Caco-2 (cell line): ENCODE measurements around the gene CYB5RL. TPM values are rescaled to one million over a fixed set of nuclear protein-coding genes. Genes with fewer than 3 reads are reported as not detected.

ENCODE experiments used
- Bru-seq: library from RNA; stranded (reverse); fragments of 400-500 nt; gene quantifications from one replicate; lab custom pipeline; 2021; lab: Mats Ljungman, UMichigan
- BruChase-seq, 2 experiments: library from RNA; stranded (reverse); fragments of 400-500 nt; gene quantifications; one replicate each; lab custom pipeline; 2021; lab: Mats Ljungman, UMichigan
- BruUV-seq: library from RNA; stranded (reverse); fragments of 400-500 nt; replicated peaks from 2 replicates; lab custom pipeline; 2021; lab: Mats Ljungman, UMichigan
- CTCF ChIA-PET: fragments of 300-600 bp; sonication (Branson Sonifier 250); formaldehyde crosslinking; loops from one replicate; lab custom pipeline; 2022; ENCODE audit warnings: antibody characterized with exemption; lab: Charles Lee
- POLR2A ChIA-PET: fragments of 300-600 bp; sonication (Branson Sonifier 250); formaldehyde crosslinking; loops from one replicate; lab custom pipeline; 2022; ENCODE audit warnings: antibody characterized with exemption; lab: Charles Lee
- DNase-seq, 2 experiments: peaks; one replicate each; pipeline versions ENCODE4 v3.0.0 to v3.0.0-alpha.2; 2020 to 2022
- H3K27me3 ChIP-seq: replicated peaks from 2 replicates; pipeline ENCODE4 v1.6.0; 2011; ENCODE audit warnings: low read length; ENCODE audit not compliant: control insufficient read depth, insufficient read depth
- H3K36me3 ChIP-seq: 2 replicates; pipeline ENCODE4 v1.5.1; 2011; ENCODE audit warnings: low read length; ENCODE audit not compliant: control insufficient read depth, insufficient read depth
- H3K4me1 ChIP-seq: fragments of 250-450 bp; sonication (Bioruptor Pico); 2 replicates; pipeline ENCODE4 v1.5.1; 2020; ENCODE audit warnings: mild to moderate bottlenecking
- H3K4me3 ChIP-seq: 2 replicates; pipeline ENCODE4 v1.5.1; 2011; ENCODE audit warnings: low read depth, mild to moderate bottlenecking, control low read depth, low read length
- H3K9me3 ChIP-seq: fragments of 250-450 bp; sonication (Bioruptor Pico); 2 replicates; pipeline ENCODE4 v1.5.1; 2020; ENCODE audit warnings: mild to moderate bottlenecking, moderate library complexity
- H3K27ac Mint-ChIP-seq: one replicate; pipeline ENCODE4 v1.8.0; 2022; ENCODE audit warnings: mixed read lengths; ENCODE audit not compliant: unreplicated experiment
- H3K27me3 Mint-ChIP-seq: one replicate; pipeline ENCODE4 v1.8.0; 2022; ENCODE audit warnings: mixed read lengths; ENCODE audit not compliant: insufficient read depth, unreplicated experiment
- H3K36me3 Mint-ChIP-seq: one replicate; pipeline ENCODE4 v1.8.0; 2022; ENCODE audit warnings: mild to moderate bottlenecking, mixed read lengths; ENCODE audit not compliant: insufficient read depth, unreplicated experiment
- H3K4me1 Mint-ChIP-seq: one replicate; pipeline ENCODE4 v1.8.0; 2022; ENCODE audit warnings: low read depth, mixed read lengths; ENCODE audit not compliant: unreplicated experiment
- H3K4me3 Mint-ChIP-seq: one replicate; pipeline ENCODE4 v1.8.0; 2022; ENCODE audit warnings: mild to moderate bottlenecking, moderate library complexity, mixed read lengths; ENCODE audit not compliant: unreplicated experiment
- H3K9me3 Mint-ChIP-seq: one replicate; pipeline ENCODE4 v1.8.0; 2022; ENCODE audit warnings: mixed read lengths; ENCODE audit not compliant: unreplicated experiment
- intact Hi-C: fragments of 100-400 bp; cut with micrococcal nuclease; formaldehyde crosslinking; loops from one replicate; pipeline ENCODE4 v1.10.0; 2022; ENCODE audit not compliant: unreplicated experiment
- long read RNA-seq: library from polyadenylated mRNA; stranded (forward); transcript quantifications from one replicate; pipeline ENCODE4 v2.0.0, GENCODE V29; 2022
- total RNA-seq: library from RNA; stranded (reverse); gene quantifications from 2 replicates; pipeline ENCODE4 v1.2.3, GENCODE V29; 2022
- TF ChIP-seq, protein P1 (sequence below), 2 experiments: fragments of 200-600 bp in 1 of 2; IDR thresholded peaks; 1 replicate in 1 of 2; 2 replicates in 1 of 2; pipeline versions ENCODE4 v1.5.1 to v1.8.0; 2011 to 2022; ENCODE audit warnings: antibody characterized with exemption in 1 of 2, control low read depth in 1 of 2, inconsistent platforms in 1 of 2, low read depth in 1 of 2, low read length in 1 of 2, mild to moderate bottlenecking in 1 of 2, moderate library complexity in 1 of 2; ENCODE audit not compliant: insufficient read depth in 1 of 2, severe bottlenecking in 1 of 2, unreplicated experiment in 1 of 2

The CYB5RL gene, protein sequence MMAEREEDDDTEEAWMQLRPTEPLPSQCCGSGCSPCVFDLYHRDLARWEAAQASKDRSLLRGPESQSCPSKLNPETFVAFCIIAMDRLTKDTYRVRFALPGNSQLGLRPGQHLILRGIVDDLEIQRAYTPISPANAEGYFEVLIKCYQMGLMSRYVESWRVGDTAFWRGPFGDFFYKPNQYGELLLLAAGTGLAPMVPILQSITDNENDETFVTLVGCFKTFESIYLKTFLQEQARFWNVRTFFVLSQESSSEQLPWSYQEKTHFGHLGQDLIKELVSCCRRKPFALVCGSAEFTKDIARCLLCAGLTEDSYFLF
- total RNA-seq (10.0 and 10.8 TPM in 2 replicates), Bru-seq, nascent RNA (percentile 50 among the genes with signal in this experiment), BruChase-seq, experiment 1, labeled RNA remaining after a 2-hour chase (percentile 66 among the genes with signal in this experiment), BruChase-seq, experiment 2, labeled RNA remaining after a 6-hour chase (percentile 80 among the genes with signal in this experiment)
- long read RNA-seq, partial matches to known transcripts: 5 of 16 reads
- long read RNA-seq, other reads (novel, unspliced or antisense): 9 of 16 reads

DNA sequence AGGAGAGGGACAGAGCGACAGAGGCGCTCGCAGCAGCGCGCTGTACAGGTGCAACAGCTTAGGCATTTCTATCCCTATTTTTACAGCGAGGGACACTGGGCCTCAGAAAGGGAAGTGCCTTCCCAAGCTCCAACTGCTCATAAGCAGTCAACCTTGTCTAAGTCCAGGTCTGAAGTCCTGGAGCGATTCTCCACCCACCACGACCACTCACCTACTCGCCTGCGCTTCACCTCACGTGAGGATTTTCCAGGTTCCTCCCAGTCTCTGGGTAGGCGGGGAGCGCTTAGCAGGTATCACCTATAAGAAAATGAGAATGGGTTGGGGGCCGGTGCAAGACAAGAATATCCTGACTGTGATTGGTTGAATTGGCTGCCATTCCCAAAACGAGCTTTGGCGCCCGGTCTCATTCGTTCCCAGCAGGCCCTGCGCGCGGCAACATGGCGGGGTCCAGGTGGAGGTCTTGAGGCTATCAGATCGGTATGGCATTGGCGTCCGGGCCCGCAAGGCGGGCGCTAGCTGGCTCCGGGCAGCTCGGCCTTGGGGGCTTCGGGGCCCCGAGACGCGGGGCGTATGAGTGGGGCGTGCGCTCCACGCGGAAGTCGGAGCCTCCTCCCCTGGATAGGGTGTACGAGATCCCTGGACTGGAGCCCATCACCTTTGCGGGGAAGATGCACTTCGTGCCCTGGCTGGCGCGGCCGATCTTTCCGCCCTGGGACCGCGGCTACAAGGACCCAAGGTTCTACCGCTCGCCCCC lies at the start of gene CYB5RL, which contains the start of gene MRPL37:
Gene CYB5RL (minus strand): TSS at position 266 of the 754 bp plus-strand sequence. CDS start 4,414 bp downstream, outside the sequence.
Gene MRPL37 (plus strand): TSS at position 403 of the 754 bp plus-strand sequence. CDS start 77 bp downstream, at position 480.
- H3K27ac Mint-ChIP-seq: peak within 1 kb of the TSS; percentile 80
- Histone ChIP-seq H3K9me3 (no peaks in the 10 kb centered on the region), H3K4me1 (0 out of 2 replicates have a peak, but pooled peaks cover 3% of the 10 kb centered on the region), H3K4me3 (peak within 1 kb of the TSS; percentile 78), H3K27me3 (no peaks in the 10 kb centered on the region), H3K36me3 (no peaks in the 10 kb centered on the region)
- BruUV-seq: no TSS peak
- peaks cover 8% of the 10 kb centered on the region for H3K4me1 Mint-ChIP-seq
- H3K9me3 Mint-ChIP-seq: no peaks in the 10 kb centered on the region
- H3K4me3 Mint-ChIP-seq: peak within 1 kb of the TSS; percentile 90
- no peaks in the 10 kb centered on the region for H3K27me3 Mint-ChIP-seq
- ChIA-PET CTCF (interaction anchor here (0.8 to 1.4 kb wide), 3 partner anchors 79 to 600 kb away, joined by 3 to 8 read pairs (median 3); no protein-coding TSS in a partner anchor), POLR2A (interaction anchor here (0.6 to 1.0 kb wide), 4 partner anchors 63 to 300 kb away, joined by 3 to 6 read pairs (median 4); partner anchors contain the start of gene SSBP3)
- peak; percentile 92 to 94 for DNase-seq
- intact Hi-C loops: no loop called here
- TF ChIP-seq, protein P1, sequence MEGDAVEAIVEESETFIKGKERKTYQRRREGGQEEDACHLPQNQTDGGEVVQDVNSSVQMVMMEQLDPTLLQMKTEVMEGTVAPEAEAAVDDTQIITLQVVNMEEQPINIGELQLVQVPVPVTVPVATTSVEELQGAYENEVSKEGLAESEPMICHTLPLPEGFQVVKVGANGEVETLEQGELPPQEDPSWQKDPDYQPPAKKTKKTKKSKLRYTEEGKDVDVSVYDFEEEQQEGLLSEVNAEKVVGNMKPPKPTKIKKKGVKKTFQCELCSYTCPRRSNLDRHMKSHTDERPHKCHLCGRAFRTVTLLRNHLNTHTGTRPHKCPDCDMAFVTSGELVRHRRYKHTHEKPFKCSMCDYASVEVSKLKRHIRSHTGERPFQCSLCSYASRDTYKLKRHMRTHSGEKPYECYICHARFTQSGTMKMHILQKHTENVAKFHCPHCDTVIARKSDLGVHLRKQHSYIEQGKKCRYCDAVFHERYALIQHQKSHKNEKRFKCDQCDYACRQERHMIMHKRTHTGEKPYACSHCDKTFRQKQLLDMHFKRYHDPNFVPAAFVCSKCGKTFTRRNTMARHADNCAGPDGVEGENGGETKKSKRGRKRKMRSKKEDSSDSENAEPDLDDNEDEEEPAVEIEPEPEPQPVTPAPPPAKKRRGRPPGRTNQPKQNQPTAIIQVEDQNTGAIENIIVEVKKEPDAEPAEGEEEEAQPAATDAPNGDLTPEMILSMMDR (IDR thresholded peaks at IDR 0.05; ENCODE audit: insufficient read depth in 1 of 2, low read depth in 1 of 2, low read length in 1 of 2, severe bottlenecking in 1 of 2, unreplicated experiment in 1 of 2): no peak
- H3K36me3 Mint-ChIP-seq: peaks cover 5% of the 10 kb centered on the region

DNA sequence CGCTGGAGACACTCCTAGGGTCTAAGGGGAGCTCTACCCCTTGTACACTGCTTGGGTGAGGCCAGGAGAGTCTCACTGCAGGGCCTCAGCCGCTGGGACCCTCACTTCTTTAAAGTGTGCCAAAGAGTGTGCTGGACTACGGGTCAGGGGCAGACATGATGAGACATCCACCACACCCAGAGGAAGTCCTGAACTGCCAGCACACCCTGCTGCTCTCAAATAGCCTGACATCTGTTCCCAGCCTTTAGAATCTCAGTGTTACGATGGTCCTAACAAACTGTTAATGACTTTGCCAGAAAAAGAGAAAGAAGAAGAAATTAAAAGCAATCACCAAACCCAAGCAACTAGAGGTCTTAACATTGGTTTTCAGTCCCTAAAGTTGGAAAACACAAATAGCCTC lies 49.1 kb upstream of the CYB5RL start:
- Histone ChIP-seq H3K4me1 (no peaks in the 10 kb centered on the region), H3K9me3 (no peaks in the 10 kb centered on the region), H3K36me3 (no peaks in the 10 kb centered on the region; the same call in 1 of the 2 replicates), H3K4me3 (no peak overlapping the region), H3K27me3 (no peaks in the 10 kb centered on the region)
- H3K9me3 Mint-ChIP-seq: no peaks in the 10 kb centered on the region
- BruUV-seq: no TSS peak
- no peak overlapping the region for H3K4me3 Mint-ChIP-seq
- TF ChIP-seq, protein P1 (IDR thresholded peaks at IDR 0.05; ENCODE audit: insufficient read depth in 1 of 2, low read depth in 1 of 2, low read length in 1 of 2, severe bottlenecking in 1 of 2, unreplicated experiment in 1 of 2): no peak
- H3K36me3 Mint-ChIP-seq: peaks cover 19% of the 10 kb centered on the region
- CTCF ChIA-PET: no interaction called here
- intact Hi-C loops: no loop called here
- H3K4me1 Mint-ChIP-seq: no peaks in the 10 kb centered on the region
- H3K27me3 Mint-ChIP-seq: no peaks in the 10 kb centered on the region
- H3K27ac Mint-ChIP-seq: no peak overlapping the region
- POLR2A ChIA-PET: no interaction called here
- DNase-seq: no peak
